B cell (primary cell): Measurements from ENCODE around the gene KNTC1. TPM values are rescaled to one million over a fixed set of nuclear protein-coding genes. Genes with fewer than 3 reads are reported as not detected.
"Not testable (repeated sequence)": the region's sequence is repeated elsewhere in the genome, so short reads cannot be mapped to it uniquely, and the experiment has no call there.

Source experiments
- ATAC-seq: fragments of 200-7000 bp; cut with Tn5 transposase; one replicate; pipeline ENCODE4 v1.10.0; 2021; ENCODE audit warnings: low read depth, mild to moderate bottlenecking, moderate number of reproducible peaks, moderate library complexity
- CTCF ChIA-PET: fragments of 350-600 bp; sonication (Branson Sonifier 250); formaldehyde crosslinking; loops from one replicate; lab custom pipeline; 2021; ENCODE audit warnings: antibody characterized with exemption, inconsistent platforms; lab: Charles Lee
- POLR2A ChIA-PET: fragments of 350-600 bp; sonication (Branson Sonifier 250); formaldehyde crosslinking; loops from one replicate; lab custom pipeline; 2021; ENCODE audit warnings: antibody characterized with exemption; lab: Charles Lee
- DNase-seq: peaks from one replicate; pipeline ENCODE4 v3.0.0; 2013
- H2AFZ ChIP-seq: 2 replicates; pipeline ENCODE4 v1.6.1; 2012; ENCODE audit warnings: mild to moderate bottlenecking, low read depth, low read length; ENCODE audit not compliant: insufficient read depth, poor library complexity, severe bottlenecking
- H3K27ac ChIP-seq, 2 donors: 1 replicate in 1 of 2; 2 replicates in 1 of 2; pipeline ENCODE4 v1.5.1; 2012 to 2013; ENCODE audit warnings: low read length in 2 of 2, mild to moderate bottlenecking in 2 of 2, moderate library complexity in 1 of 2
- H3K27me3 ChIP-seq, 4 experiments: fragments of 200-600 bp in 1 of 4; sonication (generic) in 1 of 4; replicated peaks in 1 of 4; 1 replicate in 2 of 4; 2 replicates in 2 of 4; pipeline versions ENCODE4 v1.6.1 to v1.7.0; 2013 to 2016; ENCODE audit warnings: low read length in 3 of 4, mild to moderate bottlenecking in 2 of 4, mixed read lengths in 1 of 4, moderate library complexity in 1 of 4; ENCODE audit not compliant: insufficient read depth in 4 of 4, control insufficient read depth in 3 of 4; ENCODE audit errors: control extremely low read depth in 1 of 4
- H3K36me3 ChIP-seq, 2 experiments: replicated peaks in 1 of 2; 1 replicate in 1 of 2; 2 replicates in 1 of 2; pipeline versions ENCODE4 v1.6.1 to v1.7.1; 2013; ENCODE audit warnings: low read length in 1 of 2; ENCODE audit not compliant: insufficient read depth in 2 of 2, control insufficient read depth in 1 of 2; ENCODE audit errors: control extremely low read depth in 1 of 2, extremely low read depth in 1 of 2
- H3K4me1 ChIP-seq, 2 donors: fragments of 200-600 bp in 1 of 2; sonication (generic) in 1 of 2; 1 replicate in 1 of 2; 2 replicates in 1 of 2; pipeline versions ENCODE4 v1.5.1 to v1.6.1; 2013 to 2017; ENCODE audit warnings: low read length in 2 of 2; ENCODE audit not compliant: control insufficient read depth in 2 of 2, insufficient read depth in 2 of 2
- H3K4me2 ChIP-seq: replicated peaks from 2 replicates; pipeline ENCODE3; 2012; ENCODE audit warnings: mild to moderate bottlenecking, low read depth, low read length; ENCODE audit not compliant: poor library complexity, severe bottlenecking
- H3K4me3 ChIP-seq, 5 experiments: fragments of 200-600 bp in 1 of 5; sonication (generic) in 1 of 5; 1 replicate in 3 of 5; 2 replicates in 2 of 5; pipeline versions ENCODE4 v1.5.1 to v1.7.0; 2011 to 2016; ENCODE audit warnings: low read length in 4 of 5, mild to moderate bottlenecking in 4 of 5, low read depth in 2 of 5, control low read depth in 1 of 5, moderate library complexity in 1 of 5; ENCODE audit not compliant: insufficient read depth in 1 of 5; ENCODE audit errors: control extremely low read depth in 1 of 5, extremely low read depth in 1 of 5
- H3K79me2 ChIP-seq: fragments of 200-600 bp; sonication (generic); one replicate; pipeline ENCODE4 v1.6.0; 2016; ENCODE audit warnings: low read length; ENCODE audit not compliant: control insufficient read depth, insufficient read depth
- H3K9ac ChIP-seq: fragments of 200-600 bp; sonication (generic); 2 replicates; pipeline ENCODE4 v1.6.1; 2017; ENCODE audit warnings: mild to moderate bottlenecking, low read length, moderate library complexity
- H3K9me3 ChIP-seq, 3 donors: one replicate each; pipeline versions ENCODE4 v1.6.1 to v1.7.1; 2013; ENCODE audit warnings: low read length in 2 of 3; ENCODE audit not compliant: control insufficient read depth in 2 of 3, insufficient read depth in 1 of 3; ENCODE audit errors: control extremely low read depth in 1 of 3
- H4K20me1 ChIP-seq: 2 replicates; pipeline ENCODE4 v1.6.0; 2012; ENCODE audit warnings: mild to moderate bottlenecking, low read length; ENCODE audit not compliant: insufficient read depth, control insufficient read depth, poor library complexity, severe bottlenecking
- H3K27ac Mint-ChIP-seq: one replicate; pipeline ENCODE4 v1.8.0; 2021; ENCODE audit warnings: mixed read lengths
- H3K27me3 Mint-ChIP-seq: one replicate; pipeline ENCODE4 v1.8.0; 2021; ENCODE audit warnings: mixed read lengths
- H3K4me1 Mint-ChIP-seq: one replicate; pipeline ENCODE4 v1.8.0; 2021; ENCODE audit warnings: mixed read lengths
- H3K4me3 Mint-ChIP-seq: one replicate; pipeline ENCODE4 v1.8.0; 2021; ENCODE audit warnings: mixed read lengths
- H3K9me3 Mint-ChIP-seq: one replicate; pipeline ENCODE4 v1.8.0; 2022; ENCODE audit warnings: mixed read lengths; ENCODE audit not compliant: insufficient read depth
- CTCF ChIP-seq: fragments of 200-600 bp; IDR thresholded peaks from one replicate; pipeline ENCODE4 v1.8.0; 2022; ENCODE audit warnings: antibody characterized with exemption, mild to moderate bottlenecking
- EZH2 ChIP-seq: IDR thresholded peaks from 2 replicates; pipeline ENCODE4 v1.6.1; 2012; ENCODE audit warnings: borderline replicate concordance, low read depth, mild to moderate bottlenecking, moderate library complexity, low read length; ENCODE audit not compliant: insufficient read depth, poor library complexity, severe bottlenecking
- WGBS: methylation state at CpG from one replicate; pipeline ENCODE4 v1.1.5; 2013; ENCODE audit warnings: missing lambda C conversion rate; ENCODE audit not compliant: insufficient coverage; 5-methylcytosine and 5-hydroxymethylcytosine counted together
- intact Hi-C: fragments of 100-400 bp; cut with micrococcal nuclease; formaldehyde crosslinking; loops from one replicate; pipeline ENCODE4 v1.10.0; 2022
- polyA plus RNA-seq: library from polyadenylated mRNA; depleted of rRNA; stranded (reverse); fragments of >200 nt; gene quantifications from 2 replicates; pipeline ENCODE4 v1.2.3, GENCODE V29; 2012
- total RNA-seq, 2 donors: library from RNA; stranded (reverse); fragments of 120-200 nt in 1 of 2; gene quantifications; 1 replicate in 1 of 2; 2 replicates in 1 of 2; pipeline versions ENCODE4 v1.2.3 to v1.2.4, GENCODE V29; 2013 to 2022

KNTC1 gene
- total and polyA plus RNA-seq, 2 donors (not counting 1 experiment from before 2014, with no cell fraction given) = 27.1 to 52.4 TPM

- Histone ChIP-seq H3K4me3 (no peak overlapping the region), H2AFZ (no peak overlapping the region), H3K4me1 (no peaks in the 10 kb centered on the region), H4K20me1 (no peaks in the 10 kb centered on the region), H3K4me2 (no peak overlapping the region), H3K9me3 (no peaks in the 10 kb centered on the region), H3K27me3 (no peaks in the 10 kb centered on the region), H3K27ac (no peak overlapping the region), H3K9ac (no peak overlapping the region), H3K36me3 (peaks cover 22 to 76% of the 10 kb centered on the region in 2 experiments), H3K79me2 (peaks cover 4% of the 10 kb centered on the region)
- WGBS = no CpG with 5 or more reads among the region's 5 CpGs
- Mint-ChIP-seq H3K9me3 (no peaks in the 10 kb centered on the region), H3K4me1 (no peaks in the 10 kb centered on the region), H3K27ac (no peak overlapping the region), H3K4me3 (no peak overlapping the region), H3K27me3 (no peaks in the 10 kb centered on the region)
- intact Hi-C loops = no loop called here
- TF ChIP-seq EZH2 = no peak
- no peak for TF ChIP-seq CTCF
- CTCF ChIA-PET = no interaction called here
- DNase-seq = no peak
- POLR2A ChIA-PET = no interaction called here
- ATAC-seq = no peak
Observed at GRCh38 chr12:122483969-122484368, 43.1 kb upstream of the KNTC1 start.

GRCh38 chr12:122484385-122484784 lies 42.7 kb upstream of the KNTC1 start:
- H3K4me1 ChIP-seq, DNase-seq, H3K9me3 ChIP-seq, H3K9ac ChIP-seq, H3K4me3 Mint-ChIP-seq, H3K27ac Mint-ChIP-seq, ATAC-seq, H3K4me2 ChIP-seq, H3K4me3 ChIP-seq, H3K4me1 Mint-ChIP-seq, POLR2A ChIA-PET, H4K20me1 ChIP-seq, H3K79me2 ChIP-seq, H3K27me3 Mint-ChIP-seq, H2AFZ ChIP-seq, H3K27me3 ChIP-seq, H3K27ac ChIP-seq, H3K9me3 Mint-ChIP-seq, intact Hi-C loops: not testable (repeated sequence)
- peaks cover 23 to 77% of the 10 kb centered on the region in 2 experiments for H3K36me3 ChIP-seq
- CTCF ChIA-PET = interaction anchor here (1.4 kb wide), 1 partner anchor 84 kb away, joined by 3 read pairs; no protein-coding TSS in a partner anchor
- WGBS = 100% methylated on average over 1 of the region's 1 CpG

- H3K9ac ChIP-seq, DNase-seq, H3K4me1 ChIP-seq, H3K4me3 ChIP-seq, H3K27me3 Mint-ChIP-seq, ATAC-seq, H4K20me1 ChIP-seq, H3K4me3 Mint-ChIP-seq, H3K4me2 ChIP-seq, H3K27me3 ChIP-seq, intact Hi-C loops, H2AFZ ChIP-seq, H3K9me3 Mint-ChIP-seq, H3K4me1 Mint-ChIP-seq, H3K27ac ChIP-seq, H3K9me3 ChIP-seq, H3K27ac Mint-ChIP-seq: not testable (repeated sequence)
- CTCF ChIA-PET = interaction anchor here (0.6 to 1.7 kb wide), 2 partner anchors 15 to 31 kb away, joined by 5 to 9 read pairs; no protein-coding TSS in a partner anchor
- peaks cover 16% of the 10 kb centered on the region for H3K79me2 ChIP-seq
- WGBS = no CpG with 5 or more reads among the region's 6 CpGs
- peaks cover 20 to 76% of the 10 kb centered on the region in 2 experiments for H3K36me3 ChIP-seq
- POLR2A ChIA-PET = interaction anchor here (0.5 kb wide), 1 partner anchor 796 kb away, joined by 3 read pairs; no protein-coding TSS in a partner anchor
Observed at GRCh38 chr12:122486360-122486759, 40.7 kb upstream of the KNTC1 start.
